DOHH2 (cell line): ENCODE data around the gene MSX1.
"Not testable (repeated sequence)": the region's sequence is repeated elsewhere in the genome, so short reads cannot be mapped to it uniquely, and the experiment has no call there.

Experiments used
- H3F3A ChIP-seq: fragments of 200-600 bp; sonication (generic), shearing (Covaris generic); 2 replicates; pipeline ENCODE4 v1.6.0; 2016; ENCODE audit warnings: antibody characterized with exemption, mild to moderate bottlenecking; ENCODE audit not compliant: control insufficient read depth, insufficient read depth
- H3K27ac ChIP-seq: fragments of 200-600 bp; sonication (generic); 2 replicates; pipeline ENCODE4 v1.5.1; 2014; ENCODE audit warnings: low read depth, mild to moderate bottlenecking, low read length, moderate library complexity
- H3K27me3 ChIP-seq: fragments of 200-600 bp; sonication (generic); 2 replicates; pipeline ENCODE4 v1.6.1; 2014; ENCODE audit warnings: mild to moderate bottlenecking, low read length, mixed read lengths; ENCODE audit not compliant: control insufficient read depth
- H3K36me3 ChIP-seq: fragments of 200-600 bp; sonication (generic); 2 replicates; pipeline ENCODE4 v1.6.1; 2014; ENCODE audit warnings: mild to moderate bottlenecking, low read length, moderate library complexity, mixed read lengths; ENCODE audit not compliant: control insufficient read depth
- H3K4me1 ChIP-seq: fragments of 200-600 bp; sonication (generic); 2 replicates; pipeline ENCODE4 v1.6.1; 2014; ENCODE audit warnings: mild to moderate bottlenecking, low read length, mixed read lengths; ENCODE audit not compliant: control insufficient read depth
- H3K4me2 ChIP-seq: fragments of 200-600 bp; sonication (generic); 2 replicates; pipeline ENCODE4 v1.6.0; 2014; ENCODE audit warnings: mild to moderate bottlenecking, low read length, moderate library complexity
- H3K4me3 ChIP-seq: fragments of 200-600 bp; sonication (generic); 2 replicates; pipeline ENCODE4 v1.5.1; 2014; ENCODE audit warnings: mild to moderate bottlenecking, low read length, mixed read lengths
- H3K79me2 ChIP-seq: fragments of 200-600 bp; sonication (generic); 2 replicates; pipeline ENCODE4 v1.6.1; 2014; ENCODE audit warnings: mild to moderate bottlenecking, low read length, mixed read lengths; ENCODE audit not compliant: control insufficient read depth
- H3K9me2 ChIP-seq: fragments of 200-600 bp; sonication (generic); replicated peaks from 2 replicates; pipeline ENCODE4 v1.6.1; 2014; ENCODE audit warnings: mild to moderate bottlenecking, low read length, mixed read lengths; ENCODE audit not compliant: control insufficient read depth
- H3K9me3 ChIP-seq: fragments of 200-600 bp; sonication (generic); 2 replicates; pipeline ENCODE4 v1.6.1; 2014; ENCODE audit warnings: antibody characterized with exemption, low read length, mixed read lengths; ENCODE audit not compliant: control insufficient read depth, insufficient read depth
- H4K20me1 ChIP-seq: fragments of 200-600 bp; sonication (generic); 2 replicates; pipeline ENCODE4 v1.6.0; 2014; ENCODE audit warnings: low read depth, mild to moderate bottlenecking, antibody characterized with exemption, low read length, moderate library complexity; ENCODE audit not compliant: control insufficient read depth, insufficient read depth
- EZH2phosphoT487 ChIP-seq: fragments of 200-600 bp; sonication (generic); IDR thresholded peaks from 2 replicates; pipeline ENCODE4 v1.6.1; 2017; ENCODE audit warnings: borderline replicate concordance, mild to moderate bottlenecking, antibody characterized with exemption, low read length, moderate library complexity, mixed read lengths
- TF ChIP-seq, protein P1 (sequence below): fragments of 200-600 bp; sonication (generic); IDR thresholded peaks from one replicate; pipeline ENCODE4 v1.5.1; 2014; ENCODE audit warnings: antibody characterized with exemption, mild to moderate bottlenecking, low read depth, low read length; ENCODE audit not compliant: poor library complexity, severe bottlenecking

Gene MSX1

DNA sequence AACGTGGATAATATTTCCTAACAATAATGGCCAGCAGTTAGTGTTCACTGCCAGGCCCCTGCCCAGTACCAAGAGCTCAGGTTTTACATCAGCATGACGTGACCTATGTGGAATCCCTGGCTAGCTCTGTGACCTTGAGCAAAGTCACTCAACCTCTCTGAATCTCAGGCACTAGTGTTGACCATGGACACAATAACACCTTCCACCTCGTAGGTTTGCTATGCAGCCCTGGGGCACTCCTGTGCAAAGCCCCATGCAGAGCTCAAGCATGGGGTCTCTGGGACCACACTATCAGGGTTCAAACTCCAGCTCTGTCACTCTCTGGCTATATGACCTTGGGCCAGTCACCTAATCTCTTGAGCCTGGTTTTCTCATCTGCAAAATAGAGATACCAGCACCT, 38.7 kb upstream of the MSX1 start:
- H3K4me2 ChIP-seq = no peak overlapping the region
- TF ChIP-seq EZH2phosphoT487 = no peak
- TF ChIP-seq, protein P1, sequence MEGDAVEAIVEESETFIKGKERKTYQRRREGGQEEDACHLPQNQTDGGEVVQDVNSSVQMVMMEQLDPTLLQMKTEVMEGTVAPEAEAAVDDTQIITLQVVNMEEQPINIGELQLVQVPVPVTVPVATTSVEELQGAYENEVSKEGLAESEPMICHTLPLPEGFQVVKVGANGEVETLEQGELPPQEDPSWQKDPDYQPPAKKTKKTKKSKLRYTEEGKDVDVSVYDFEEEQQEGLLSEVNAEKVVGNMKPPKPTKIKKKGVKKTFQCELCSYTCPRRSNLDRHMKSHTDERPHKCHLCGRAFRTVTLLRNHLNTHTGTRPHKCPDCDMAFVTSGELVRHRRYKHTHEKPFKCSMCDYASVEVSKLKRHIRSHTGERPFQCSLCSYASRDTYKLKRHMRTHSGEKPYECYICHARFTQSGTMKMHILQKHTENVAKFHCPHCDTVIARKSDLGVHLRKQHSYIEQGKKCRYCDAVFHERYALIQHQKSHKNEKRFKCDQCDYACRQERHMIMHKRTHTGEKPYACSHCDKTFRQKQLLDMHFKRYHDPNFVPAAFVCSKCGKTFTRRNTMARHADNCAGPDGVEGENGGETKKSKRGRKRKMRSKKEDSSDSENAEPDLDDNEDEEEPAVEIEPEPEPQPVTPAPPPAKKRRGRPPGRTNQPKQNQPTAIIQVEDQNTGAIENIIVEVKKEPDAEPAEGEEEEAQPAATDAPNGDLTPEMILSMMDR = no peak

DNA sequence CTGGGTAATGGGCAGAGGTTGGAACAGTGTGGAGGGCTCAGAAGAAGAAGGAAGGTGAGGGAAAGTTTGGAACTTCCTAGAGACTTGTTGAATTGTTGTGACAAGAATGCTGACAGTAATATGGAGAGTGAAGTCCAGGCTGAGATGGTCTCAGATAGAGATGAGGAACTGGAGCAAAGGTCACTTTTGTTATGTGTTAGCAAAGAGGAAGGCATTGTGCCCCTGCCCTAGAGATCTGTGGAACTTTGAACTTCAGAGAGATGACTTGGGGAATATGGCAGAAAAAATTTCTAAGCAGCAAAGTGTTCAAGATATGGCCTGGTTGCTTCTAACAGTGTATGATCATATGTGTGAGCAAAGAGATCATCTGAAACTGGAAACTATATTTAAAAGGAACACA, 37.9 kb upstream of the MSX1 start:
- Histone ChIP-seq H3K9me3 (no peaks in the 10 kb centered on the region), H3K36me3 (no peaks in the 10 kb centered on the region), H3K27ac (no peak overlapping the region), H4K20me1 (no peaks in the 10 kb centered on the region), H3K4me1 (no peaks in the 10 kb centered on the region), H3K27me3 (no peaks in the 10 kb centered on the region), H3F3A (no peaks in the 10 kb centered on the region), H3K79me2 (no peaks in the 10 kb centered on the region), H3K4me2 (no peak overlapping the region), H3K4me3 (no peak overlapping the region), H3K9me2 (no peaks in the 10 kb centered on the region)
- TF ChIP-seq, protein P1 = no peak
- TF ChIP-seq EZH2phosphoT487 = no peak

More for the DNA sequence above, 38.7 kb upstream of the MSX1 start:
- H3K9me2 ChIP-seq = no peaks in the 10 kb centered on the region
- no peak overlapping the region for H3K27ac ChIP-seq
- no peaks in the 10 kb centered on the region for H4K20me1 ChIP-seq
- H3K27me3 ChIP-seq = no peaks in the 10 kb centered on the region
- no peaks in the 10 kb centered on the region for H3K36me3 ChIP-seq
- no peak overlapping the region for H3K4me3 ChIP-seq
- H3K9me3 ChIP-seq = no peaks in the 10 kb centered on the region
- H3K4me1 ChIP-seq = no peaks in the 10 kb centered on the region
- no peaks in the 10 kb centered on the region for H3F3A ChIP-seq
- no peaks in the 10 kb centered on the region for H3K79me2 ChIP-seq

- H3K27me3 ChIP-seq, H3K9me3 ChIP-seq, H4K20me1 ChIP-seq, H3K4me2 ChIP-seq, H3F3A ChIP-seq, H3K27ac ChIP-seq, H3K79me2 ChIP-seq, H3K9me2 ChIP-seq, H3K4me1 ChIP-seq, H3K4me3 ChIP-seq, H3K36me3 ChIP-seq: not testable (repeated sequence)
These were observed 37.2 kb upstream of the MSX1 start for GRCh38 chr4:4822286-4822685.

- H3K4me2 ChIP-seq = no peak overlapping the region
- TF ChIP-seq, protein P1 = no peak
- TF ChIP-seq EZH2phosphoT487 = no peak
These were observed 35.8 kb upstream of the MSX1 start for GRCh38 chr4:4823621-4824162.

More at GRCh38 chr4:4823621-4824162, 35.8 kb upstream of the MSX1 start:
- H3F3A ChIP-seq = no peaks in the 10 kb centered on the region
- H3K9me2 ChIP-seq = no peaks in the 10 kb centered on the region
- no peak overlapping the region for H3K27ac ChIP-seq
- H3K36me3 ChIP-seq = no peaks in the 10 kb centered on the region
- H3K4me3 ChIP-seq = no peak overlapping the region
- no peaks in the 10 kb centered on the region for H4K20me1 ChIP-seq
- 0 out of 2 replicates have a peak, but pooled peaks cover 4% of the 10 kb centered on the region for H3K27me3 ChIP-seq
- no peaks in the 10 kb centered on the region for H3K9me3 ChIP-seq
- H3K4me1 ChIP-seq = no peaks in the 10 kb centered on the region
- no peaks in the 10 kb centered on the region for H3K79me2 ChIP-seq
